WERI-Rb-1 (cell line): Measurements from ENCODE around the gene IL22RA1.

ENCODE experiments used
- DNase-seq: peaks from one replicate; pipeline ENCODE4 v3.0.0-alpha.2; 2020
- H3K27ac ChIP-seq: fragments of 250-450 bp; sonication (Bioruptor Pico); 2 replicates; pipeline ENCODE4 v1.5.1; 2020; ENCODE audit warnings: mild to moderate bottlenecking, moderate library complexity
- H3K27me3 ChIP-seq: fragments of 250-450 bp; sonication (Bioruptor Pico); 2 replicates; pipeline ENCODE4 v1.5.1; 2021; ENCODE audit warnings: mild to moderate bottlenecking, low read depth, moderate library complexity; ENCODE audit not compliant: insufficient read depth, severe bottlenecking
- H3K36me3 ChIP-seq: fragments of 250-450 bp; sonication (Bioruptor Pico); 2 replicates; pipeline ENCODE4 v1.5.1; 2020; ENCODE audit warnings: mild to moderate bottlenecking, moderate library complexity
- H3K4me3 ChIP-seq: 2 replicates; pipeline ENCODE4 v1.5.1; 2011; ENCODE audit warnings: low read depth, mild to moderate bottlenecking, control low read depth, low read length
- H3K9me3 ChIP-seq: fragments of 250-450 bp; sonication (Bioruptor Pico); 2 replicates; pipeline ENCODE4 v1.5.1; 2021; ENCODE audit warnings: mild to moderate bottlenecking, moderate library complexity; ENCODE audit not compliant: severe bottlenecking
- CTCF ChIP-seq: IDR thresholded peaks from 2 replicates; pipeline ENCODE4 v1.5.1; 2011; ENCODE audit warnings: low read depth, mild to moderate bottlenecking, control low read depth, inconsistent platforms, low read length

The IL22RA1 gene

DNA sequence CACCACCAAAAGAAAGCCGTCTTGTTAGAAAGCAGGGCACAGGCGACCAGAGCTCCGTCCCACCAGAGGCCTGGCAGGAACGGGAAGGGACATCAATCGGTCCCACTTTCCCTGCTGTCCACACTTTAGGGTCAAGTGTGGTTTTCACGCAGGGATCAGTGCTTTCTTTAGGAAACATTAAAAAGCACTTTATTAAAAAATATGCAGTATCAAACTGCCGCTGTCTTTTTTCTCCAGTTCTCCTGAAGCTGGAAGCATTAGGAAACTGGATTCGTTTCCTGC is 43.7 kb upstream of the IL22RA1 start:
- H3K4me3 ChIP-seq = peak overlapping the region; percentile 62
- H3K27ac ChIP-seq = peak overlapping the region; percentile 57

DNA sequence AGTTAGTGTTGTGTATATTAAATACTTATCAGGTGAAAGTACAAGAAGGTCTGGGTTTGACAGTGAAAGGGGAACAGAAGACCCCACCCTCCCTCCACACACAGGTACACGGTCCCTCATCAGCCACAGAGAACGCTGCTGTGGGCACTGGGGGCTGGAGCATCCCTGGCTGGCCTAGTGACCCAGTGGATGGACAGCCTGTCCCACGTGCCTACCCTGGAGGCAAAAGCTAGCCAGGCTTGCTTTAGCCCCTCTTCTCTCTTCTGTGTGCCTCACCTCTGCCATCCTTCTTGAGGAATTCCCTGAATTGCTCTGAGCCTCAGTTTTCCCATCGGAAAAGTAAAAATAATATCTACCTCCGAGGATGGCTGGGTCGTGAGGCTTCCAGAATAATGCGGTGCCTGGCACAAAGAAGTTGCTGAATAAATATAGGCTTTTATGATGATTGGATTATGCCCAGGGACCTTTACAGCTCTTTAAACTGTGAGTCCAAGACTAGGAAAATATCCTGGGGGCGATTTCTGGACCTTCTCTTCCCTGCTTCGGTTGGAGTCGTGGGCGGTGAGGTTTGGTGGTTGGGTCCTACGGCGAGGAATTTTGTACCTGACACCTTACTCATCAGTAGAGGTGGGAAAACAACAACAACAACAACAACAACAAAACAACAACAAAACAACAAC is 43.2 kb upstream of the IL22RA1 start:
- no peak overlapping the region for H3K27ac ChIP-seq
- H3K4me3 ChIP-seq = peak overlapping the region; percentile 62
- no peak for DNase-seq
- no peaks in the 10 kb centered on the region for H3K9me3 ChIP-seq
- H3K27me3 ChIP-seq = no peaks in the 10 kb centered on the region
- peaks cover 3% of the 10 kb centered on the region; the same call in 1 of the 2 replicates for H3K36me3 ChIP-seq
- TF ChIP-seq CTCF = no peak

More for the DNA sequence above, 43.7 kb upstream of the IL22RA1 start:
- DNase-seq = no peak
- Histone ChIP-seq H3K36me3 (peaks cover 3% of the 10 kb centered on the region; the same call in 1 of the 2 replicates), H3K27me3 (no peaks in the 10 kb centered on the region), H3K9me3 (no peaks in the 10 kb centered on the region)
- TF ChIP-seq CTCF = no peak

DNA sequence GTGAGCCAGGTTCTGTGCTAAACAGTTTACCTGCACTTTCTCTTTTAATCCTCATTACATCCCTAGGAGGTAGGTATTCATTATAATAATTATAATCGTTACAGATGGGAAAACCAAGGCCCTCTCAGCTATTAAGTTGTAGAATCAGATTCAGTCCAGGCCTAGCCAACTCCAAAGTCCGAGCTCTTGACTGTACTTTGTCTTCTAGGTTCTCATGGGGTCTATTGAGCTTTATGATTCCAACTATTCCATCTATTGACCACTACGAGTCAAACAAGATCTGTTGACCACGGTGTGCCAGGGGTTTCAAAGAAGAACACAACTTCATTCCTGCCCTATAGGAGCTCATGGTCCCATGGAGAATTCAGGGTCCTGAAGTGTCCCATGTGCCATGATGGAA is 42.1 kb upstream of the IL22RA1 start:
- no peak overlapping the region for H3K27ac ChIP-seq
- H3K36me3 ChIP-seq = peaks cover 3% of the 10 kb centered on the region
- TF ChIP-seq CTCF = no peak
- no peaks in the 10 kb centered on the region for H3K27me3 ChIP-seq
- no peak for DNase-seq
- H3K4me3 ChIP-seq = no peak overlapping the region
- H3K9me3 ChIP-seq = no peaks in the 10 kb centered on the region

DNA sequence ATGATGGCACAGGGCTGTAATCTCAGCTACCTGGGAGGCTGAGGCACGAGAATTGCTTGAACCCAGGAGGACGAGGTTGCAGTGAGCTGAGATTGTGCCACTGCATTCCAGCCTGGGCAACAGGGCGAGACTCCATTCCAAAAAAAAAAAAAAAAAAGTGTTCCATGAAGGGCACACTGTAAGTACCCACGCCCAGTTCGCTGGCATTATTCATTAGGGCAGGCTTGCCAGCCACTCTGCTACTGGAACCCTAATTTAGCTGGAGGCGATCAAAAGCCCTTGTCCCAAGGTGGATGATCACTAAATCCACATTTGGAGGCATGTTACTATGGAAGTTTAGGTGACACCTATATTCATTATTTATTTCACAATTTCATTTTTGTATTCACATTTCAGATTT is 39.1 kb upstream of the IL22RA1 start:
- no peak overlapping the region for H3K4me3 ChIP-seq
- TF ChIP-seq CTCF = no peak
- H3K9me3 ChIP-seq = no peaks in the 10 kb centered on the region
- no peaks in the 10 kb centered on the region for H3K27me3 ChIP-seq
- peaks cover 12% of the 10 kb centered on the region for H3K36me3 ChIP-seq
- no peak for DNase-seq
- H3K27ac ChIP-seq = no peak overlapping the region

DNA sequence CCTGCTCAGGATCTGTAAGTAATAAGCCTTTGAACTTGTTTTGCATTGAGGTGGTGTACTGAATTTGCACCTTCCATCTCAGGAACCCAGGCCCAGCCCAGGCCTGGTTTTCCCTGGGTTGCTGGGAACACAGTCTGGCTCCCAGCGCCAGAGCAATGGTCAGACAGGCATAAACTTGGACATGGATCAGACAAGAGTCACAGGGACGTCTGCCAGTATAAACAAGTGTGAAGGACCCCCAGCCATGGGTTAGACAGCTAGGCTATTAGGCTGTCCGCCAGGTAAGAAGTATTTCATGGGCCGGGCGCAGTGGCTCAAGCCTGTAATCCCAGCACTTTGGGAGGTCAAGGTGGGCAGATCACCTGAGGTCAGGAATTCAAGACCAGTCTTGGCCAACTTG is 38.7 kb upstream of the IL22RA1 start:
- Histone ChIP-seq H3K27me3 (no peaks in the 10 kb centered on the region), H3K36me3 (peaks cover 13% of the 10 kb centered on the region), H3K9me3 (no peaks in the 10 kb centered on the region), H3K4me3 (no peak overlapping the region), H3K27ac (no peak overlapping the region)
- no peak for TF ChIP-seq CTCF
- DNase-seq = no peak

GRCh38 chr1:24180676-24181075 is 37.7 kb upstream of the IL22RA1 start:
- H3K9me3 ChIP-seq = no peaks in the 10 kb centered on the region
- DNase-seq = no peak
- no peak overlapping the region for H3K27ac ChIP-seq
- peaks cover 13% of the 10 kb centered on the region for H3K36me3 ChIP-seq
- H3K4me3 ChIP-seq = no peak overlapping the region
- no peaks in the 10 kb centered on the region for H3K27me3 ChIP-seq
- no peak for TF ChIP-seq CTCF
